H1 (cell line): ENCODE measurements around the gene FGFBP1. TPM values are rescaled to one million over a fixed set of nuclear protein-coding genes. Genes with fewer than 3 reads are reported as not detected.

Source experiments
- CTCF ChIA-PET: fragments of 300-600 bp; sonication (Branson Sonifier 250); formaldehyde crosslinking; loops from one replicate; lab custom pipeline; 2021; ENCODE audit not compliant: partially characterized antibody; lab: Charles Lee
- POLR2A ChIA-PET: fragments of 300-600 bp; sonication (Branson Sonifier 250); formaldehyde crosslinking; loops from one replicate; lab custom pipeline; 2021; ENCODE audit warnings: inconsistent platforms; ENCODE audit not compliant: partially characterized antibody; lab: Charles Lee
- DNase-seq, 2 experiments: peaks; one replicate each; pipeline versions ENCODE4 v3.0.0 to v3.0.0-alpha.2; 2010 to 2022; ENCODE audit warnings: low spot score in 2 of 2, low read depth in 1 of 2, mixed read lengths in 1 of 2
- FAIRE-seq: peaks from 2 replicates; lab custom pipeline; 2011; peaks lifted over from hg19 to GRCh38; lab: Jason Lieb, UNC
- H2AFZ ChIP-seq: 2 replicates; pipeline ENCODE4 v1.8.1; 2012; ENCODE audit warnings: low read length, inconsistent platforms
- H2AK5ac ChIP-seq: 2 replicates; pipeline ENCODE4 v1.6.1; 2013; ENCODE audit warnings: low read depth, low read length
- H2BK120ac ChIP-seq: replicated peaks from 2 replicates; pipeline ENCODE3; 2013; ENCODE audit warnings: low read depth, low read length, inconsistent platforms
- H2BK12ac ChIP-seq: 2 replicates; pipeline ENCODE4 v1.6.1; 2013; ENCODE audit warnings: low read depth, low read length
- H2BK15ac ChIP-seq: 2 replicates; pipeline ENCODE4 v1.6.1; 2013; ENCODE audit warnings: low read length
- H2BK20ac ChIP-seq: 2 replicates; pipeline ENCODE4 v1.6.1; 2013; ENCODE audit warnings: low read length
- H2BK5ac ChIP-seq: 2 replicates; pipeline ENCODE4 v1.6.1; 2013; ENCODE audit warnings: low read depth, low read length
- H3K14ac ChIP-seq: 2 replicates; pipeline ENCODE4 v1.6.1; 2013; ENCODE audit warnings: inconsistent platforms; ENCODE audit not compliant: insufficient read length
- H3K18ac ChIP-seq: 2 replicates; pipeline ENCODE4 v1.6.1; 2013; ENCODE audit warnings: low read length; ENCODE audit errors: extremely low read depth
- H3K23ac ChIP-seq: 2 replicates; pipeline ENCODE4 v1.6.1; 2013; ENCODE audit warnings: inconsistent platforms; ENCODE audit not compliant: insufficient read length
- H3K23me2 ChIP-seq: 2 replicates; pipeline ENCODE4 v1.6.1; 2013; ENCODE audit warnings: low read depth, low read length
- H3K27ac ChIP-seq: 2 replicates; pipeline ENCODE4 v1.6.1; 2011; ENCODE audit warnings: low read depth, low read length, inconsistent platforms
- H3K27me3 ChIP-seq, 4 experiments: replicated peaks in 1 of 4; 1 replicate in 1 of 4; 2 replicates in 3 of 4; pipeline versions ENCODE4 v1.6.1 to v1.8.1; 2011 to 2013; ENCODE audit warnings: low read length in 3 of 4, mild to moderate bottlenecking in 3 of 4, inconsistent platforms in 2 of 4, mixed read lengths in 2 of 4, moderate library complexity in 1 of 4; ENCODE audit not compliant: control insufficient read depth in 3 of 4, insufficient read depth in 3 of 4; ENCODE audit errors: extremely low read depth in 1 of 4
- H3K36me3 ChIP-seq, 4 experiments: 2 replicates each; pipeline versions ENCODE4 v1.6.1 to v1.8.1; 2011 to 2013; ENCODE audit warnings: mild to moderate bottlenecking in 4 of 4, low read length in 3 of 4, moderate library complexity in 2 of 4, control low read depth in 1 of 4, inconsistent platforms in 1 of 4; ENCODE audit not compliant: insufficient read depth in 4 of 4, control insufficient read depth in 2 of 4
- H3K4ac ChIP-seq: replicated peaks from 2 replicates; pipeline ENCODE3; 2013; ENCODE audit warnings: low read length, low read depth, mixed read lengths, inconsistent platforms; ENCODE audit not compliant: insufficient read length
- H3K4me1 ChIP-seq, 4 experiments: replicated peaks in 1 of 4; 1 replicate in 1 of 4; 2 replicates in 3 of 4; pipeline versions ENCODE4 v1.6.1 to v1.8.1; 2011 to 2013; ENCODE audit warnings: low read length in 3 of 4, inconsistent platforms in 2 of 4, mixed read lengths in 1 of 4; ENCODE audit not compliant: insufficient read depth in 4 of 4, control insufficient read depth in 3 of 4
- H3K4me2 ChIP-seq, 2 experiments: 2 replicates each; pipeline versions ENCODE4 v1.6.1 to v1.8.1; 2011 to 2013; ENCODE audit warnings: low read depth in 2 of 2, low read length in 2 of 2, control low read depth in 1 of 2, inconsistent platforms in 1 of 2, mild to moderate bottlenecking in 1 of 2; ENCODE audit not compliant: insufficient read depth in 1 of 2
- H3K4me3 ChIP-seq, 4 experiments: fragments of 200-600, 300-600 bp in 1 of 4; sonication (generic), shearing (Covaris generic), sonication (Bioruptor Twin) in 1 of 4; 2 replicates each; pipeline versions ENCODE4 v1.5.1 to v1.8.1; 2011 to 2016; ENCODE audit warnings: low read length in 4 of 4, low read depth in 3 of 4, control low read depth in 2 of 4, inconsistent platforms in 2 of 4, mild to moderate bottlenecking in 2 of 4, mixed read lengths in 1 of 4, moderate library complexity in 1 of 4; ENCODE audit not compliant: insufficient read depth in 2 of 4; ENCODE audit errors: extremely low read depth in 1 of 4
- H3K56ac ChIP-seq: replicated peaks from 2 replicates; pipeline ENCODE3; 2013; ENCODE audit warnings: low read depth, mild to moderate bottlenecking, mixed read lengths, low read length, inconsistent platforms; ENCODE audit not compliant: insufficient read length
- H3K79me1 ChIP-seq: 2 replicates; pipeline ENCODE4 v1.6.1; 2013; ENCODE audit warnings: low read depth, low read length, control low read depth
- H3K79me2 ChIP-seq, 2 experiments: 2 replicates each; pipeline versions ENCODE4 v1.6.1 to v1.8.1; 2012 to 2013; ENCODE audit warnings: low read length in 2 of 2, mild to moderate bottlenecking in 2 of 2, inconsistent platforms in 1 of 2; ENCODE audit not compliant: insufficient read depth in 2 of 2, control insufficient read depth in 1 of 2
- H3K9ac ChIP-seq, 4 experiments: replicated peaks in 1 of 4; 1 replicate in 1 of 4; 2 replicates in 3 of 4; pipeline versions ENCODE4 v1.6.1 to v1.8.1; 2011 to 2013; ENCODE audit warnings: low read depth in 3 of 4, low read length in 3 of 4, control low read depth in 2 of 4, mild to moderate bottlenecking in 2 of 4, moderate library complexity in 2 of 4, inconsistent platforms in 1 of 4; ENCODE audit errors: extremely low read depth in 1 of 4
- H3K9me3 ChIP-seq, 2 experiments: 2 replicates each; pipeline versions ENCODE4 v1.6.1 to v1.8.1; 2012 to 2013; ENCODE audit warnings: mild to moderate bottlenecking in 2 of 2, moderate library complexity in 2 of 2, control low read depth in 1 of 2, inconsistent platforms in 1 of 2, low read depth in 1 of 2, low read length in 1 of 2, mixed read lengths in 1 of 2; ENCODE audit not compliant: insufficient read depth in 2 of 2
- H4K20me1 ChIP-seq, 2 experiments: replicated peaks in 1 of 2; 2 replicates each; pipeline versions ENCODE3 to v1.8.1; 2011 to 2013; ENCODE audit warnings: inconsistent platforms in 2 of 2, low read length in 2 of 2, mild to moderate bottlenecking in 1 of 2; ENCODE audit not compliant: insufficient read depth in 2 of 2, control insufficient read depth in 1 of 2
- H4K5ac ChIP-seq: 2 replicates; pipeline ENCODE4 v1.6.1; 2013; ENCODE audit warnings: low read length, low read depth, mixed read lengths, inconsistent platforms; ENCODE audit not compliant: insufficient read length
- H4K8ac ChIP-seq: 2 replicates; pipeline ENCODE4 v1.8.0; 2013; ENCODE audit warnings: mild to moderate bottlenecking, moderate library complexity, low read length, inconsistent platforms; ENCODE audit not compliant: insufficient read depth; ENCODE audit errors: extremely low read depth
- H4K91ac ChIP-seq: replicated peaks from 2 replicates; pipeline ENCODE3; 2013; ENCODE audit warnings: low read length, mixed read lengths, inconsistent platforms; ENCODE audit not compliant: insufficient read length
- CBX5 ChIP-seq: fragments of 300-800, 300-1000 bp; sonication (generic); IDR thresholded peaks from 2 replicates; pipeline ENCODE4 v1.7.1; 2016; ENCODE audit warnings: antibody characterized with exemption, low read length, low read depth
- TAF1 ChIP-seq: IDR thresholded peaks from 2 replicates; pipeline ENCODE4 v1.6.1; 2011; ENCODE audit warnings: mild to moderate bottlenecking, low read depth, low read length
- WGBS, 2 experiments: shearing (Covaris generic) in 1 of 2; methylation state at CpG; one replicate each; pipeline versions ENCODE4 v1.1.6 to v1.1.7; 2013 to 2015; ENCODE audit warnings: low lambda C conversion rate in 2 of 2, mixed read lengths in 2 of 2, inconsistent platforms in 1 of 2, low coverage in 1 of 2, missing lambda C conversion rate in 1 of 2; ENCODE audit not compliant: insufficient replicate concordance in 2 of 2, insufficient coverage in 1 of 2, insufficient read length in 1 of 2; ENCODE audit errors: extremely low coverage in 1 of 2, missing lambda C conversion rate in 1 of 2; 5-methylcytosine and 5-hydroxymethylcytosine counted together
- polyA plus RNA-seq, 7 experiments: library from polyadenylated mRNA; depleted of rRNA in 3 of 7; stranded (reverse) in 5 of 7; unstranded in 2 of 7; fragments of >200 nt in 5 of 7; fragments of 200-250 nt in 2 of 7; gene quantifications; 1 replicate in 5 of 7; 2 replicates in 1 of 7; 4 replicates in 1 of 7; pipeline versions ENCODE4 v1.2.1 to v1.2.3, GENCODE V29; 2011 to 2013; ENCODE audit warnings: missing spikeins in 2 of 7, mixed read lengths in 2 of 7
- total RNA-seq: library from RNA; stranded (reverse); fragmentation: NEBNext Ultra II Directional; extraction: Animal tissue kit (Norgen Biotek cat#: 25700); gene quantifications from 2 replicates; pipeline ENCODE4 v1.2.1, GENCODE V29; 2021

Gene FGFBP1
- total and polyA plus RNA-seq, 2 of the 8 experiments (the other 6 are each of a cell fraction or from before 2014, with no cell fraction given) = 0.17 to 0.20 TPM

- DNase-seq = no peak
- H2BK20ac ChIP-seq = no peak overlapping the region
- CTCF ChIA-PET = interaction anchor here (1.1 to 2.8 kb wide), 3 partner anchors 11 to 89 kb away, joined by 3 to 28 read pairs (median 12); no protein-coding TSS in a partner anchor
Measured at GRCh38 chr4:15893962-15894361, 44.6 kb downstream of the FGFBP1 start.

More at GRCh38 chr4:15893962-15894361, 44.6 kb downstream of the FGFBP1 start:
- WGBS, 2 experiments = 96% methylated on average over 4 of the region's 4 CpGs; no CpG with 5 or more reads in 1 of the 2 experiments
- Histone ChIP-seq H3K18ac (no peak overlapping the region), H3K27me3 (no peaks in the 10 kb centered on the region), H3K23ac (no peak overlapping the region), H3K56ac (no peak overlapping the region), H3K23me2 (no peaks in the 10 kb centered on the region), H2BK15ac (no peak overlapping the region), H2BK12ac (no peak overlapping the region), H3K79me1 (no peaks in the 10 kb centered on the region), H3K79me2 (no peaks in the 10 kb centered on the region), H3K14ac (no peak overlapping the region), H3K4me1 (peaks cover 0 to 5% (median 0%) of the 10 kb centered on the region in 4 experiments; a peak in 2 of 7 replicates), H2AK5ac (no peak overlapping the region), H2BK5ac (no peak overlapping the region), H3K9me3 (no peaks in the 10 kb centered on the region), H3K9ac (no peak overlapping the region), H3K36me3 (no peaks in the 10 kb centered on the region), H2AFZ (no peak overlapping the region), H4K91ac (no peak overlapping the region)
- FAIRE-seq = no peak
- TF ChIP-seq TAF1 (no peak), CBX5 (no peak)
- TF ChIP-seq, all 59 proteins: peak for 0
- no peak overlapping the region for H3K4me2 ChIP-seq
- H3K4ac ChIP-seq = no peak overlapping the region
- no peak overlapping the region for H4K5ac ChIP-seq
- POLR2A ChIA-PET = no interaction called here
- no peaks in the 10 kb centered on the region for H4K20me1 ChIP-seq
- H3K4me3 ChIP-seq = no peak overlapping the region
- no peak overlapping the region for H4K8ac ChIP-seq
- H2BK120ac ChIP-seq = no peak overlapping the region
- H3K27ac ChIP-seq = no peak overlapping the region
